Measurements from ENCODE around the gene C19orf81. TPM values are rescaled to one million over a fixed set of nuclear protein-coding genes. Genes with fewer than 3 reads are reported as not detected.

C19orf81 gene
- polyA plus RNA-seq, 1 donor from 2014 or later, result 28.3 TPM

- no peaks in the 10 kb centered on the region for H4K20me1 ChIP-seq (ENCODE audit: insufficient read depth)
- H3K27ac ChIP-seq (ENCODE audit: low read length), result no peak overlapping the region
- H3K79me2 ChIP-seq (replicated peaks; ENCODE audit: insufficient read depth, low read length), result no peaks in the 10 kb centered on the region
- H3F3A ChIP-seq (ENCODE audit: insufficient read depth, low read length, poor library complexity, severe bottlenecking), result no peaks in the 10 kb centered on the region
- TF ChIP-seq EP300 (conservative IDR thresholded peaks at IDR 0.05; ENCODE audit: poor library complexity, severe bottlenecking) (no peak), EZH2 (IDR thresholded peaks at IDR 0.05; ENCODE audit: borderline replicate concordance, insufficient read depth, low read length, poor library complexity, severe bottlenecking) (no peak), MXI1 (conservative IDR thresholded peaks at IDR 0.05; ENCODE audit: poor library complexity, severe bottlenecking) (no peak), CTCF (IDR thresholded peaks at IDR 0.05; ENCODE audit: poor library complexity, severe bottlenecking) (no peak), SMC3 (conservative IDR thresholded peaks at IDR 0.05; ENCODE audit: poor library complexity) (no peak), TAF1 (IDR thresholded peaks at IDR 0.05; ENCODE audit: low read depth) (no peak)
- H3K4me2 ChIP-seq (ENCODE audit: low read length), result no peak overlapping the region
- no peak overlapping the region for H3K9ac ChIP-seq (ENCODE audit: low read length)
- no peaks in the 10 kb centered on the region for H3K27me3 ChIP-seq (ENCODE audit: insufficient read depth, low read depth, low read length)
- H2AFZ ChIP-seq (ENCODE audit: low read depth, low read length), result no peak overlapping the region
- no peaks in the 10 kb centered on the region for H3K9me3 ChIP-seq (ENCODE audit: low read length)
- no peak overlapping the region for H3K4me3 ChIP-seq (ENCODE audit: low read length)
- H3K36me3 ChIP-seq (ENCODE audit: insufficient read depth, low read length), result no peaks in the 10 kb centered on the region
- no peaks in the 10 kb centered on the region for H3K9me2 ChIP-seq (ENCODE audit: insufficient read depth, low read length)
These were observed 23.2 kb upstream of the C19orf81 start for GRCh38 chr19:50626011-50626410.

GRCh38 chr19:50626795-50627194, 22.4 kb upstream of the C19orf81 start:
- TF ChIP-seq REST (IDR thresholded peaks at IDR 0.05; ENCODE audit: borderline replicate concordance) (no peak), MXI1 (conservative IDR thresholded peaks at IDR 0.05; ENCODE audit: poor library complexity, severe bottlenecking) (no peak), POLR2AphosphoS5 (IDR thresholded peaks at IDR 0.05) (no peak), TAF1 (IDR thresholded peaks at IDR 0.05; ENCODE audit: low read depth) (no peak), EP300 (conservative IDR thresholded peaks at IDR 0.05; ENCODE audit: poor library complexity, severe bottlenecking) (no peak), RAD21 (conservative IDR thresholded peaks at IDR 0.05) (no peak), EZH2 (IDR thresholded peaks at IDR 0.05; ENCODE audit: borderline replicate concordance, insufficient read depth, low read length, poor library complexity, severe bottlenecking) (no peak)
- no peaks in the 10 kb centered on the region for H3F3A ChIP-seq (ENCODE audit: insufficient read depth, low read length, poor library complexity, severe bottlenecking)
- H3K4me3 ChIP-seq (ENCODE audit: low read length), result no peak overlapping the region
- no peak overlapping the region for H3K27ac ChIP-seq (ENCODE audit: low read length)
- H3K9ac ChIP-seq (ENCODE audit: low read length), result no peak overlapping the region
- H3K27me3 ChIP-seq (ENCODE audit: insufficient read depth, low read depth, low read length), result no peaks in the 10 kb centered on the region
- H3K4me2 ChIP-seq (ENCODE audit: low read length), result no peak overlapping the region
- no peak overlapping the region for H2AFZ ChIP-seq (ENCODE audit: low read depth, low read length)
- H3K79me2 ChIP-seq (replicated peaks; ENCODE audit: insufficient read depth, low read length), result no peaks in the 10 kb centered on the region
- no peaks in the 10 kb centered on the region for H3K9me3 ChIP-seq (ENCODE audit: low read length)
- no peaks in the 10 kb centered on the region for H4K20me1 ChIP-seq (ENCODE audit: insufficient read depth)
- no peaks in the 10 kb centered on the region for H3K36me3 ChIP-seq (ENCODE audit: insufficient read depth, low read length)
- no peaks in the 10 kb centered on the region for H3K9me2 ChIP-seq (ENCODE audit: insufficient read depth, low read length)
